Thyroid gland (tissue), 4 donors: Measurements from ENCODE around the gene FAM114A1.

ENCODE experiments used
- POLR2A ChIP-seq, 2 donors: fragments of 450-650 bp; IDR thresholded peaks; one replicate each; pipeline ENCODE4 v1.6.1; 2017; ENCODE audit warnings: antibody characterized with exemption in 2 of 2, mild to moderate bottlenecking in 2 of 2, moderate library complexity in 1 of 2
- TF ChIP-seq, protein P1 (sequence below), 6 experiments: fragments of 200-600 bp in 3 of 6; fragments of 450-650 bp in 3 of 6; sonication (generic) in 3 of 6; IDR thresholded peaks; one replicate each; pipeline ENCODE4 v1.5.1; 2016 to 2019; ENCODE audit warnings: antibody characterized with exemption in 6 of 6, mild to moderate bottlenecking in 2 of 6, inconsistent platforms in 1 of 6, moderate library complexity in 1 of 6

DNA sequence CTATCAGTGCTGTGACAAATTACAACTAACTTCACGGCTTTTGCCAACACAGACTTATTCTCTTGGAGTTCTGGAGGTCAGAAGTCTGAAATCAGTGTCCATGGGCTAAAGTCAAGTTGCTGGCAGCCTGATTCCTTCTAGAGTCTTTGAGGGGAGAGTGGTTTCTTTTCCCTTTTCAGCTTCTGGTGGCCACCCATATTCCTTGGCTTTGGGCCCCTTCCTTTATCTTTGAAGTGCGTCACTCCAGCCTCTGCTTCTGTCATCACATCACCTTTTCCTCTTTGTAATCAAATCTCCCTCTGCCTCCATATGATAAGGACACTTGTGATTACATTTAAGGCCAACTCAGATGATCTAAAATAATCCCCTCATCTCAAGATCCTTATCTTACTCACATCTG is 9.0 kb downstream of the FAM114A1 start:
- TF ChIP-seq, protein P1, sequence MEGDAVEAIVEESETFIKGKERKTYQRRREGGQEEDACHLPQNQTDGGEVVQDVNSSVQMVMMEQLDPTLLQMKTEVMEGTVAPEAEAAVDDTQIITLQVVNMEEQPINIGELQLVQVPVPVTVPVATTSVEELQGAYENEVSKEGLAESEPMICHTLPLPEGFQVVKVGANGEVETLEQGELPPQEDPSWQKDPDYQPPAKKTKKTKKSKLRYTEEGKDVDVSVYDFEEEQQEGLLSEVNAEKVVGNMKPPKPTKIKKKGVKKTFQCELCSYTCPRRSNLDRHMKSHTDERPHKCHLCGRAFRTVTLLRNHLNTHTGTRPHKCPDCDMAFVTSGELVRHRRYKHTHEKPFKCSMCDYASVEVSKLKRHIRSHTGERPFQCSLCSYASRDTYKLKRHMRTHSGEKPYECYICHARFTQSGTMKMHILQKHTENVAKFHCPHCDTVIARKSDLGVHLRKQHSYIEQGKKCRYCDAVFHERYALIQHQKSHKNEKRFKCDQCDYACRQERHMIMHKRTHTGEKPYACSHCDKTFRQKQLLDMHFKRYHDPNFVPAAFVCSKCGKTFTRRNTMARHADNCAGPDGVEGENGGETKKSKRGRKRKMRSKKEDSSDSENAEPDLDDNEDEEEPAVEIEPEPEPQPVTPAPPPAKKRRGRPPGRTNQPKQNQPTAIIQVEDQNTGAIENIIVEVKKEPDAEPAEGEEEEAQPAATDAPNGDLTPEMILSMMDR (IDR thresholded peaks at IDR 0.05), result no peak
- no peak for TF ChIP-seq POLR2A (IDR thresholded peaks at IDR 0.05)
